Mucosa of stomach (tissue), 1 donor: Measurements from ENCODE around the gene ANKRD65.
"Not testable (repeated sequence)": the region's sequence is repeated elsewhere in the genome, so short reads cannot be mapped to it uniquely, and the experiment has no call there.

Source experiments
- H3K27me3 ChIP-seq: one replicate; pipeline ENCODE4 v1.7.0; 2013; ENCODE audit warnings: mild to moderate bottlenecking, low read length; ENCODE audit not compliant: control insufficient read depth, insufficient read depth
- H3K36me3 ChIP-seq: one replicate; pipeline ENCODE4 v1.7.0; 2013; ENCODE audit warnings: low read length; ENCODE audit not compliant: control insufficient read depth, insufficient read depth
- H3K4me1 ChIP-seq: one replicate; pipeline ENCODE4 v1.7.0; 2013; ENCODE audit warnings: mild to moderate bottlenecking, low read length; ENCODE audit not compliant: control insufficient read depth, insufficient read depth
- H3K4me3 ChIP-seq: one replicate; pipeline ENCODE4 v1.7.0; 2013; ENCODE audit warnings: low read length
- H3K9ac ChIP-seq: one replicate; pipeline ENCODE4 v1.7.0; 2013; ENCODE audit warnings: mild to moderate bottlenecking, low read length, moderate library complexity
- H3K9me3 ChIP-seq: one replicate; pipeline ENCODE4 v1.7.0; 2013; ENCODE audit warnings: mild to moderate bottlenecking, low read length, moderate library complexity; ENCODE audit not compliant: control insufficient read depth
- donor health status: Pancreatic carcinoma.

Gene ANKRD65

GRCh38 chr1:1393428-1393827 is 27.6 kb downstream of the ANKRD65 start:
- Histone ChIP-seq H3K27me3 (no peaks in the 10 kb centered on the region), H3K4me3 (no peak overlapping the region), H3K36me3 (peaks cover 53% of the 10 kb centered on the region), H3K4me1 (peaks cover 14% of the 10 kb centered on the region), H3K9me3 (no peaks in the 10 kb centered on the region), H3K9ac (no peak overlapping the region)

GRCh38 chr1:1393014-1393413 is 28.1 kb downstream of the ANKRD65 start:
- Histone ChIP-seq H3K9ac (no peak overlapping the region), H3K9me3 (no peaks in the 10 kb centered on the region), H3K4me1 (peaks cover 10% of the 10 kb centered on the region), H3K27me3 (no peaks in the 10 kb centered on the region), H3K36me3 (peaks cover 55% of the 10 kb centered on the region), H3K4me3 (no peak overlapping the region)

GRCh38 chr1:1391225-1391624 is 29.9 kb downstream of the ANKRD65 start:
- H3K4me3 ChIP-seq = no peak overlapping the region
- peaks cover 61% of the 10 kb centered on the region for H3K36me3 ChIP-seq
- no peaks in the 10 kb centered on the region for H3K4me1 ChIP-seq
- H3K27me3 ChIP-seq = no peaks in the 10 kb centered on the region
- H3K9me3 ChIP-seq = no peaks in the 10 kb centered on the region
- no peak overlapping the region for H3K9ac ChIP-seq

GRCh38 chr1:1390675-1391074 is 30.4 kb downstream of the ANKRD65 start:
- Histone ChIP-seq H3K9me3 (no peaks in the 10 kb centered on the region), H3K27me3 (no peaks in the 10 kb centered on the region), H3K9ac (no peak overlapping the region), H3K36me3 (peaks cover 66% of the 10 kb centered on the region), H3K4me3 (no peak overlapping the region), H3K4me1 (no peaks in the 10 kb centered on the region)

- no peaks in the 10 kb centered on the region for H3K4me1 ChIP-seq
- H3K9ac ChIP-seq = no peak overlapping the region
- no peaks in the 10 kb centered on the region for H3K27me3 ChIP-seq
- peaks cover 53% of the 10 kb centered on the region for H3K36me3 ChIP-seq
- no peak overlapping the region for H3K4me3 ChIP-seq
- no peaks in the 10 kb centered on the region for H3K9me3 ChIP-seq
Measured at GRCh38 chr1:1388078-1388472, 33.0 kb downstream of the ANKRD65 start.

- no peaks in the 10 kb centered on the region for H3K27me3 ChIP-seq
- peaks cover 47% of the 10 kb centered on the region for H3K36me3 ChIP-seq
- no peak overlapping the region for H3K9ac ChIP-seq
- H3K9me3 ChIP-seq = no peaks in the 10 kb centered on the region
- no peaks in the 10 kb centered on the region for H3K4me1 ChIP-seq
- no peak overlapping the region for H3K4me3 ChIP-seq
Measured at GRCh38 chr1:1387098-1388077, 33.7 kb downstream of the ANKRD65 start.

- no peak overlapping the region for H3K4me3 ChIP-seq
- H3K9me3 ChIP-seq = no peaks in the 10 kb centered on the region
- no peak overlapping the region for H3K9ac ChIP-seq
- peaks cover 42% of the 10 kb centered on the region for H3K36me3 ChIP-seq
- no peaks in the 10 kb centered on the region for H3K4me1 ChIP-seq
- H3K27me3 ChIP-seq = no peaks in the 10 kb centered on the region
Measured at GRCh38 chr1:1385931-1386330, 35.1 kb downstream of the ANKRD65 start.

GRCh38 chr1:1385339-1385738 is 35.7 kb downstream of the ANKRD65 start:
- H3K4me1 ChIP-seq, H3K27me3 ChIP-seq, H3K9me3 ChIP-seq, H3K4me3 ChIP-seq, H3K9ac ChIP-seq: not testable (repeated sequence)
- peaks cover 37% of the 10 kb centered on the region for H3K36me3 ChIP-seq

- H3K27me3 ChIP-seq = no peaks in the 10 kb centered on the region
- no peaks in the 10 kb centered on the region for H3K9me3 ChIP-seq
- H3K36me3 ChIP-seq = peaks cover 7% of the 10 kb centered on the region
- H3K4me1 ChIP-seq = peaks cover under 1% of the 10 kb centered on the region
- H3K9ac ChIP-seq = no peak overlapping the region
- no peak overlapping the region for H3K4me3 ChIP-seq
Measured at GRCh38 chr1:1381294-1381693, 39.8 kb downstream of the ANKRD65 start.

GRCh38 chr1:1380860-1381259 is 40.2 kb downstream of the ANKRD65 start:
- Histone ChIP-seq H3K9ac (no peak overlapping the region), H3K9me3 (no peaks in the 10 kb centered on the region), H3K27me3 (no peaks in the 10 kb centered on the region), H3K36me3 (peaks cover 2% of the 10 kb centered on the region), H3K4me1 (peaks cover 5% of the 10 kb centered on the region), H3K4me3 (no peak overlapping the region)

GRCh38 chr1:1377540-1378205 is 43.4 kb downstream of the ANKRD65 start:
- Histone ChIP-seq H3K36me3 (no peaks in the 10 kb centered on the region), H3K27me3 (no peaks in the 10 kb centered on the region), H3K9ac (no peak overlapping the region), H3K9me3 (no peaks in the 10 kb centered on the region), H3K4me3 (no peak overlapping the region), H3K4me1 (peaks cover 18% of the 10 kb centered on the region)

GRCh38 chr1:1376551-1377226 is 44.4 kb downstream of the ANKRD65 start:
- Histone ChIP-seq H3K4me3 (no peak overlapping the region), H3K27me3 (no peaks in the 10 kb centered on the region), H3K9ac (peak overlapping the region; percentile 92)

More at GRCh38 chr1:1376551-1377226, 44.4 kb downstream of the ANKRD65 start:
- Histone ChIP-seq H3K4me1 (peaks cover 26% of the 10 kb centered on the region), H3K36me3 (no peaks in the 10 kb centered on the region), H3K9me3 (no peaks in the 10 kb centered on the region)
